HL-60/S4 (cell line): ENCODE data around the gene EID2.

Source experiments
- in situ Hi-C: fragments of 300-500 bp; cut with MboI; formaldehyde crosslinking; loops from 2 replicates; pipeline ENCODE4 v1.14.3; 2022; ENCODE audit warnings: low sequenced_read_pairs

The EID2 gene

GRCh38 chr19:39539518-39540332 is at the start of gene EID2:
TSS of gene EID2 (minus strand) at chr19:39540161. CDS start at chr19:39540079, 82 bp downstream.
- in situ Hi-C loops: loop anchor here (25.0 kb wide), 1 partner anchor 427 kb away; no protein-coding TSS in a partner anchor

- in situ Hi-C loops: no loop called here
These were observed 48.1 kb upstream of the EID2 start for GRCh38 chr19:39588066-39588465.

- in situ Hi-C loops: no loop called here
These were observed 47.5 kb upstream of the EID2 start for GRCh38 chr19:39587496-39587895.

GRCh38 chr19:39582891-39583625 is 43.1 kb upstream of the EID2 start:
- in situ Hi-C loops: no loop called here

- in situ Hi-C loops: no loop called here
These were observed 42.5 kb upstream of the EID2 start for GRCh38 chr19:39582442-39582841.

- in situ Hi-C loops: loop anchor here (25.0 kb wide), 1 partner anchor 94 kb away; the partner anchor contains the start of gene LGALS16
These were observed 28.6 kb upstream of the EID2 start for GRCh38 chr19:39568604-39569003.

GRCh38 chr19:39566064-39566463 is 26.1 kb upstream of the EID2 start:
- in situ Hi-C loops: loop anchor here (25.0 kb wide), 1 partner anchor 96 kb away; the partner anchor contains the start of gene LGALS16

GRCh38 chr19:39563408-39563807 is 23.4 kb upstream of the EID2 start:
- in situ Hi-C loops: loop anchor here (25.0 kb wide), 1 partner anchor 99 kb away; the partner anchor contains the start of gene LGALS16

- in situ Hi-C loops: loop anchor here (25.0 kb wide), 1 partner anchor 104 kb away; the partner anchor contains the start of gene LGALS16
These were observed 18.7 kb upstream of the EID2 start for GRCh38 chr19:39558624-39559117.

- in situ Hi-C loops: loop anchor here (25.0 kb wide), 1 partner anchor 104 kb away; the partner anchor contains the start of gene LGALS16
These were observed 18.1 kb upstream of the EID2 start for GRCh38 chr19:39557811-39558623.

GRCh38 chr19:39555883-39556282 is 15.9 kb upstream of the EID2 start:
- in situ Hi-C loops: loop anchor here (25.0 kb wide), 1 partner anchor 106 kb away; the partner anchor contains the start of gene LGALS16

- in situ Hi-C loops: loop anchor here (25.0 kb wide), 1 partner anchor 107 kb away; the partner anchor contains the start of gene LGALS16
These were observed 14.8 kb upstream of the EID2 start for GRCh38 chr19:39554701-39555311.

GRCh38 chr19:39553082-39553652 is 13.2 kb upstream of the EID2 start:
- in situ Hi-C loops: loop anchor here (25.0 kb wide), 1 partner anchor 109 kb away; the partner anchor contains the start of gene LGALS16

- in situ Hi-C loops: loop anchor here (25.0 kb wide), 1 partner anchor 112 kb away; the partner anchor contains the start of gene LGALS16
These were observed 10.2 kb upstream of the EID2 start for GRCh38 chr19:39550197-39550596.

GRCh38 chr19:39546599-39546998 is 6.6 kb upstream of the EID2 start:
- in situ Hi-C loops: loop anchor here (25.0 kb wide), 1 partner anchor 434 kb away; no protein-coding TSS in a partner anchor

GRCh38 chr19:39544911-39545310 is 5.0 kb upstream of the EID2 start:
- in situ Hi-C loops: loop anchor here (25.0 kb wide), 1 partner anchor 433 kb away; no protein-coding TSS in a partner anchor

GRCh38 chr19:39544226-39544903 is 4.4 kb upstream of the EID2 start:
- in situ Hi-C loops: loop anchor here (25.0 kb wide), 1 partner anchor 432 kb away; no protein-coding TSS in a partner anchor

- in situ Hi-C loops: loop anchor here (25.0 kb wide), 1 partner anchor 431 kb away; no protein-coding TSS in a partner anchor
These were observed 3.5 kb upstream of the EID2 start for GRCh38 chr19:39543477-39543857.
